RWPE2 (cell line): ENCODE results near the gene ITPK1.

ENCODE experiments used
- ATAC-seq: fragments of 200-7000 bp; cut with Tn5 transposase; 3 replicates; pipeline ENCODE4 v1.9.1; 2021; ENCODE audit warnings: low read depth
- DNase-seq: peaks from one replicate; pipeline ENCODE4 v3.0.0-alpha.2; 2020; ENCODE audit warnings: low spot score
- H3K27ac ChIP-seq: fragments of 450-650 bp; 2 replicates; pipeline ENCODE4 v1.5.1; 2017; ENCODE audit warnings: mild to moderate bottlenecking; ENCODE audit not compliant: poor library complexity, severe bottlenecking
- H3K27me3 ChIP-seq: fragments of 250-450 bp; sonication (Bioruptor Pico); 2 replicates; pipeline ENCODE4 v1.5.1; 2021; ENCODE audit warnings: mild to moderate bottlenecking, moderate library complexity; ENCODE audit not compliant: insufficient read depth, poor library complexity, severe bottlenecking
- H3K36me3 ChIP-seq: fragments of 250-450 bp; sonication (Bioruptor Pico); 2 replicates; pipeline ENCODE4 v1.5.1; 2020; ENCODE audit warnings: low read depth, mild to moderate bottlenecking, moderate library complexity
- H3K4me1 ChIP-seq: fragments of 250-450 bp; sonication (Bioruptor Pico); 2 replicates; pipeline ENCODE4 v1.5.1; 2021; ENCODE audit warnings: mild to moderate bottlenecking, moderate library complexity; ENCODE audit not compliant: insufficient read depth, poor library complexity, severe bottlenecking
- H3K4me3 ChIP-seq: fragments of 250-450 bp; sonication (Bioruptor Pico); 2 replicates; pipeline ENCODE4 v1.5.1; 2021; ENCODE audit warnings: mild to moderate bottlenecking, moderate library complexity; ENCODE audit not compliant: severe bottlenecking
- H3K9me3 ChIP-seq: fragments of 250-450 bp; sonication (Bioruptor Pico); 2 replicates; pipeline ENCODE4 v1.5.1; 2021; ENCODE audit warnings: mild to moderate bottlenecking, moderate library complexity; ENCODE audit not compliant: severe bottlenecking
- TF ChIP-seq, protein P1 (sequence below): fragments of 450-650 bp; IDR thresholded peaks from one replicate; pipeline ENCODE4 v1.5.1; 2017; ENCODE audit warnings: mild to moderate bottlenecking, moderate library complexity; ENCODE audit not compliant: poor library complexity, severe bottlenecking

Gene ITPK1

GRCh38 chr14:93045211-93045674 lies 70.5 kb downstream of the ITPK1 start:
- peak overlapping the region; percentile 99 for H3K27ac ChIP-seq
- TF ChIP-seq, protein P1, sequence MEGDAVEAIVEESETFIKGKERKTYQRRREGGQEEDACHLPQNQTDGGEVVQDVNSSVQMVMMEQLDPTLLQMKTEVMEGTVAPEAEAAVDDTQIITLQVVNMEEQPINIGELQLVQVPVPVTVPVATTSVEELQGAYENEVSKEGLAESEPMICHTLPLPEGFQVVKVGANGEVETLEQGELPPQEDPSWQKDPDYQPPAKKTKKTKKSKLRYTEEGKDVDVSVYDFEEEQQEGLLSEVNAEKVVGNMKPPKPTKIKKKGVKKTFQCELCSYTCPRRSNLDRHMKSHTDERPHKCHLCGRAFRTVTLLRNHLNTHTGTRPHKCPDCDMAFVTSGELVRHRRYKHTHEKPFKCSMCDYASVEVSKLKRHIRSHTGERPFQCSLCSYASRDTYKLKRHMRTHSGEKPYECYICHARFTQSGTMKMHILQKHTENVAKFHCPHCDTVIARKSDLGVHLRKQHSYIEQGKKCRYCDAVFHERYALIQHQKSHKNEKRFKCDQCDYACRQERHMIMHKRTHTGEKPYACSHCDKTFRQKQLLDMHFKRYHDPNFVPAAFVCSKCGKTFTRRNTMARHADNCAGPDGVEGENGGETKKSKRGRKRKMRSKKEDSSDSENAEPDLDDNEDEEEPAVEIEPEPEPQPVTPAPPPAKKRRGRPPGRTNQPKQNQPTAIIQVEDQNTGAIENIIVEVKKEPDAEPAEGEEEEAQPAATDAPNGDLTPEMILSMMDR, result no peak
- H3K4me3 ChIP-seq, result no peak overlapping the region
- H3K9me3 ChIP-seq, result no peaks in the 10 kb centered on the region
- H3K4me1 ChIP-seq, result peaks cover 92% of the 10 kb centered on the region
- peaks cover 21% of the 10 kb centered on the region for H3K36me3 ChIP-seq
- no peak for ATAC-seq
- DNase-seq, result no peak
- no peaks in the 10 kb centered on the region for H3K27me3 ChIP-seq

- H3K9me3 ChIP-seq, result no peaks in the 10 kb centered on the region
- H3K27ac ChIP-seq, result peak overlapping the region; percentile 99
- peaks cover 21% of the 10 kb centered on the region for H3K36me3 ChIP-seq
- no peak for ATAC-seq
- no peaks in the 10 kb centered on the region for H3K27me3 ChIP-seq
- TF ChIP-seq, protein P1, result no peak
- H3K4me1 ChIP-seq, result peaks cover 88% of the 10 kb centered on the region
- DNase-seq, result no peak
- no peak overlapping the region for H3K4me3 ChIP-seq
Observed at GRCh38 chr14:93044556-93044955, 71.2 kb downstream of the ITPK1 start.

GRCh38 chr14:93044121-93044520 lies 71.6 kb downstream of the ITPK1 start:
- TF ChIP-seq, protein P1, result no peak
- peak; percentile 60 for ATAC-seq

DNA sequence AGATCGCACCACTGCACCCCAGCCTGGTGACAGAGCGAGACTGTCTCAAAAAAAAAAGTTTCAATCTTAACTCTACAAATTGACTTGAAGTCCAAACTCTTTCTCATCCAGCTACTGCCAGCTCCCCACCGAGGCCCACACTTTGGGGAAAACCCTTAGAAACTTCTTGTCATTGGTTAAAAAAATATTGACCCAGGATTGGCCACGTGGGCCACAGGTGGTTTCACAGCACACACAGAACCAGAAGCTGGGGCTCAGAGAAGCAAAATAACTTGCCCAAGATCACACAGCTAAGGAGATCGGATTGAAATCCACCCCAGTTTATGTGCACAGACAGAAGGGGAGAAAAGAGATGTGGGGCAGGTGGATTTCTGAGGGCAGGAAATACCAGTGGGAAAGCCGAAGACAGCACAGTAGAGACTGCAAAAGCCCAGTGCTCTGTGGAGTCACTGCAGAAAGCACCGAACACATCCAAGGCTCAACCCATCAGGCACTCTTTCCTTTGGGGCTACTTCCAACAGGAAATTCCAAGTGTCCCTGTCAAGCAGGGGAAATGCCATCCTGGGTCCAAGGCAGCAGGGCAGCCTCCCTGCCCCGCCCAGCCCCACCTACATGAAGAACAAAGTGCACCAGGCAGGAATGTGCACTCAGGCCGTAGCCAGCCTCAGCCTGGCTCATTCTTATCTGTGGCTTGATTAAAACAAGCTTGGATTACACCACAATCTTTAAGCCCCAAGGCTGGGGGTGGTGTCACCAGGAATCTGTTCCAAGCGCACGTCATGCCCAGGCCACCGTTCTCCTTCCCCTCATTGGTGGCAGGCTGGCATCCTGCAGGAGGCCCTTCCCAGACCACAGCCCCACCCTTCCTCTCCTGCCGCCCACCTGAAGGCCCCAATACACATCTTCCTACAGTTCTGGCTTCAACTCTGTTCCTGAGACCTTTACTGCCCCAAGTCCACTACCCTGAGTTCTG lies 72.5 kb downstream of the ITPK1 start:
- peak; percentile 98 for DNase-seq
- H3K4me3 ChIP-seq, result no peak overlapping the region
- peaks cover 87% of the 10 kb centered on the region for H3K4me1 ChIP-seq
- TF ChIP-seq, protein P1, result no peak
- H3K27me3 ChIP-seq, result no peaks in the 10 kb centered on the region
- H3K27ac ChIP-seq, result peak overlapping the region; percentile 99
- H3K9me3 ChIP-seq, result no peaks in the 10 kb centered on the region
- ATAC-seq, result peak; percentile 89
- H3K36me3 ChIP-seq, result peaks cover 12% of the 10 kb centered on the region

More at GRCh38 chr14:93044121-93044520, 71.6 kb downstream of the ITPK1 start:
- peaks cover 21% of the 10 kb centered on the region for H3K36me3 ChIP-seq
- H3K27ac ChIP-seq, result peak overlapping the region; percentile 99
- no peak overlapping the region for H3K4me3 ChIP-seq
- peaks cover 87% of the 10 kb centered on the region for H3K4me1 ChIP-seq
- no peaks in the 10 kb centered on the region for H3K9me3 ChIP-seq
- H3K27me3 ChIP-seq, result no peaks in the 10 kb centered on the region
- DNase-seq, result no peak
